ENCODE measurements around the gene PSMB10.

DNA sequence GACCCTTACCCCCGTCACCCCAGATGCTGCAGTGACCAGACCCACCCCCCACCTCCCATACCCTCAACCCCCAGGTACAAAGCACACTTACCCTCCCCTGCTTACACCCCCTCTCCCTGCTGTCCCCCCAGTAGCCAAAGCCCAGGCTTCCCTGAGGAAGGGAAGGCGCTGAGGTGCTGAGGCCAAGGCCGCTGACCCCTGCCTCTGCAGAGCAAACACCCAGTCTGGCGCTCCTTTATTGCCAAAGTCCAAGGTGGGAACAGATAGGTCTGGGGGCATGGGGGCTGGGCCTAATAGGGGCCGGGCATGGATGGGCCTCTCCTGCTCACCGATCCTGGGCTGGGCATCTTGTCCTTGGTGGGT lies 6.6 kb upstream of the PSMB10 start:
- TF ChIP-seq POLR2A (IDR thresholded peaks at IDR 0.05) (no peak), CTCF (IDR thresholded peaks at IDR 0.05) (no peak)
